ENCODE measurements around the gene CPA2.

Gene CPA2

DNA sequence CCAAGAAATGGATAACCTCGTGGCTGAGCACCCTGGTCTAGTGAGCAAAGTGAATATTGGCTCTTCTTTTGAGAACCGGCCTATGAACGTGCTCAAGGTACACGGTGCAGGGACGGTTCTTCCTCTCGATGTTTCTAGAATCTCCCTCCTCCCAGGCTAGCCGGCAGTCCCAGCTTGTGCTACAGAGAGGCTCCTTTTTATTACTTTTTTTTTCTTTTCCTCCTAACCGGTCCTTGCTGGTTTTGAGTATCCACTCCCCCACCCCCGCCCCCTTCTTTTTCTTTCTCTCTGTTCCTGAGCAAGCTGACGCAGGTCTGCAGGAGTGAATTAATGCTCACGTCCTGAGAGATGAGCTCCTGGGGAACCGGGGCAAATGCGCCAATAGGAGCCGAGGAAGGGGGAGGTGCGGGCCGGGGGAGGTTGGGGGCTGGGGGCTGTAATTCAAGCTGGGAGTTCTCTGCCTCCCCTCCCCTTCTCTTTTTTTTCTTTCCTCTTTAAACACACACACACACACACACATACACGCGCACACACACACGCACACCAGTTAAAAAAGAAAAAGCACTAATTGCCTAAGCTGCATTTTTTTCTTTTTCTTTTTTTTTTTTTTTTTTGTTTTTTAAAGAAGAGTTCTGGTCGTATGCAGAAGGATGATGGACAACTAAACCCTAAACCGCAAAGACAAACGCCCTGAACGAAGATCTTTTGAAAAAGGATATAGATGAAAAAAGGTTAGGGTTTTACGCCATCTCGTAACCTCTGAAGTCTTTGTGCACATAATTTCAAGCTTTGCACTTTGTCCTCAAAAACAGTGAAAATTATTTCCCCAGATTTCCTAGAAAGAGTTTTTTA, 6.6 kb downstream of the CPA2 start:
- Histone ChIP-seq H4K91ac (ENCODE audit: low read depth, low read length, poor library complexity) (no peak overlapping the region), H3K9ac (ENCODE audit: low read depth, low read length, poor library complexity) (no peak overlapping the region), H2BK120ac (ENCODE audit: low read depth, low read length) (peak overlapping the region; percentile 88), H3K9me3 (replicated peaks in 1 of 2; ENCODE audit: control insufficient read depth in 2 of 2, insufficient read depth in 1 of 2, low read depth in 1 of 2, low read length in 2 of 2) (peaks cover 2 to 24% of the 10 kb centered on the region in 2 donors), H2AK5ac (ENCODE audit: low read depth, low read length) (no peak overlapping the region), H3K79me1 (ENCODE audit: low read depth, low read length) (no peaks in the 10 kb centered on the region), H3K14ac (ENCODE audit: low read length) (no peak overlapping the region), H3K4me2 (ENCODE audit: insufficient read depth, low read length, poor library complexity, severe bottlenecking) (no peak overlapping the region), H3K4ac (ENCODE audit: low read length) (no peak overlapping the region), H2BK5ac (ENCODE audit: low read length) (peak overlapping the region; percentile 93), H3K27ac (replicated peaks; ENCODE audit: low read length) (peak overlapping the region; percentile 98), H3K27me3 (ENCODE audit: control insufficient read depth in 3 of 3, insufficient read depth in 3 of 3, low read depth in 1 of 3, low read length in 3 of 3) (no peaks in the 10 kb centered on the region), H4K8ac (ENCODE audit: low read depth, low read length) (no peak overlapping the region), H3K23ac (ENCODE audit: low read depth, low read length, poor library complexity) (no peak overlapping the region), H3K18ac (ENCODE audit: low read length) (peak overlapping the region; percentile 95), H3K4me1 (ENCODE audit: control insufficient read depth in 2 of 2, insufficient read depth in 1 of 2, low read depth in 1 of 2, low read length in 2 of 2) (peaks cover 22 to 26% of the 10 kb centered on the region in 2 donors), H3K36me3 (replicated peaks in 1 of 2; ENCODE audit: control insufficient read depth in 2 of 2, insufficient read depth in 2 of 2, low read length in 2 of 2) (no peaks in the 10 kb centered on the region), H2BK15ac (ENCODE audit: low read length) (no peak overlapping the region), H3K4me3 (ENCODE audit: low read length in 2 of 2) (peak overlapping the region in 1 of 2 donors; percentile 13), H2AFZ (ENCODE audit: low read length) (peak overlapping the region; percentile 61), H2BK12ac (ENCODE audit: low read length) (no peak overlapping the region)
- peak; percentile 95 for DNase-seq (ENCODE audit: low spot score)
- WGBS, 2 donors (ENCODE audit: extremely low coverage in 2 of 2, insufficient read length in 2 of 2, insufficient replicate concordance in 1 of 2) = no CpG with 5 or more reads among the region's 25 CpGs

DNA sequence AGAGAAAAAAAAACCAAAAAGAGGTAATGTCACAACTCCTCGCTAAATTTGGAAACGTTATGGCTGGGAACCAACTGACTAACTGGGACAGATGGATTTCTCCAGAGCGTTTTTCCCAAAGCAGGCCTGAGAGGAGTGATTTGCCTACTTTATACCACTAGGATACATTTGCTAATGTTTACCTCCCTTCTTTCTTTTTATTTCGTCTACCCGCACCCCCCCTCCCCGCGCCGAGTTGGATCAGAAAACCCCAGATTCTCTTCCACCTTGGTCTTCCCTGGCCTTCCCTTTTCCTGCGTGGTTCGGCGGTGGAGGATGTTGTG, 7.2 kb downstream of the CPA2 start:
- Histone ChIP-seq H3K79me1 (ENCODE audit: low read depth, low read length) (no peaks in the 10 kb centered on the region), H2BK12ac (ENCODE audit: low read length) (no peak overlapping the region), H3K14ac (ENCODE audit: low read length) (no peak overlapping the region), H4K8ac (ENCODE audit: low read depth, low read length) (no peak overlapping the region), H3K18ac (ENCODE audit: low read length) (no peak overlapping the region), H3K27me3 (ENCODE audit: control insufficient read depth in 3 of 3, insufficient read depth in 3 of 3, low read depth in 1 of 3, low read length in 3 of 3) (no peaks in the 10 kb centered on the region), H2BK120ac (ENCODE audit: low read depth, low read length) (no peak overlapping the region), H3K23ac (ENCODE audit: low read depth, low read length, poor library complexity) (no peak overlapping the region), H3K27ac (replicated peaks; ENCODE audit: low read length) (peak overlapping the region; percentile 89), H3K36me3 (replicated peaks in 1 of 2; ENCODE audit: control insufficient read depth in 2 of 2, insufficient read depth in 2 of 2, low read length in 2 of 2) (no peaks in the 10 kb centered on the region), H2BK15ac (ENCODE audit: low read length) (no peak overlapping the region), H3K4me3 (ENCODE audit: low read length in 2 of 2) (peak overlapping the region in 1 of 2 donors; percentile 13), H3K4me1 (ENCODE audit: control insufficient read depth in 2 of 2, insufficient read depth in 1 of 2, low read depth in 1 of 2, low read length in 2 of 2) (peaks cover 22 to 26% of the 10 kb centered on the region in 2 donors), H3K4me2 (ENCODE audit: insufficient read depth, low read length, poor library complexity, severe bottlenecking) (no peak overlapping the region), H2BK5ac (ENCODE audit: low read length) (peak overlapping the region; percentile 80), H2AK5ac (ENCODE audit: low read depth, low read length) (no peak overlapping the region), H3K9me3 (replicated peaks in 1 of 2; ENCODE audit: control insufficient read depth in 2 of 2, insufficient read depth in 1 of 2, low read depth in 1 of 2, low read length in 2 of 2) (peaks cover 2 to 24% of the 10 kb centered on the region in 2 donors), H2AFZ (ENCODE audit: low read length) (peak overlapping the region; percentile 30), H3K4ac (ENCODE audit: low read length) (no peak overlapping the region), H3K9ac (ENCODE audit: low read depth, low read length, poor library complexity) (no peak overlapping the region), H4K91ac (ENCODE audit: low read depth, low read length, poor library complexity) (peak overlapping the region; percentile 30)
- no peak for DNase-seq (ENCODE audit: low spot score)
- no CpG with 5 or more reads among the region's 11 CpGs for WGBS, 2 donors (ENCODE audit: extremely low coverage in 2 of 2, insufficient read length in 2 of 2, insufficient replicate concordance in 1 of 2)

DNA sequence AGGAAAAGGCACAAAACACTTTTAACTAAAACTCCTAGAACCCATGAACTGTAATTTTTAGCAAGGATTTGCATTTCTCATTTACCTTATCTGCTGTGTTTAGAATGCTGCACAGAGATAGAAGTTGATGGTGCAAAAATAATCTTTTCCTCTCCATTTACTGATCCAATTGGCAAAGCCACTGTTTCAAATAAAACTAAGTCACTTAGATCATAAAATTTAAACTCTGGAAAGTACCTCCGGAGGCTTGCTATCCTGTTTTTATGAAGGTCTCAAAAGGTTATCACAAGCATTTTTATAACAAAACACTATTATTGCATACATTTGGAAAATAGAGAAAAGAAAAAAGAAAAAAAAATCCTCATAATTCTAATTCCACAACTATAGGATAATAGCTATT, 7.6 kb downstream of the CPA2 start:
- H4K8ac ChIP-seq (ENCODE audit: low read depth, low read length) = no peak overlapping the region
- no peak overlapping the region for H3K23ac ChIP-seq (ENCODE audit: low read depth, low read length, poor library complexity)
- H2AFZ ChIP-seq (ENCODE audit: low read length) = no peak overlapping the region
- H4K91ac ChIP-seq (ENCODE audit: low read depth, low read length, poor library complexity) = no peak overlapping the region
- no peak overlapping the region for H3K4me3 ChIP-seq (ENCODE audit: low read length in 2 of 2)
- no peak overlapping the region for H2AK5ac ChIP-seq (ENCODE audit: low read depth, low read length)
- H2BK120ac ChIP-seq (ENCODE audit: low read depth, low read length) = no peak overlapping the region
- DNase-seq (ENCODE audit: low spot score) = no peak
- H2BK12ac ChIP-seq (ENCODE audit: low read length) = no peak overlapping the region
- H2BK5ac ChIP-seq (ENCODE audit: low read length) = no peak overlapping the region
- peaks cover 2 to 24% of the 10 kb centered on the region in 2 donors for H3K9me3 ChIP-seq (replicated peaks in 1 of 2; ENCODE audit: control insufficient read depth in 2 of 2, insufficient read depth in 1 of 2, low read depth in 1 of 2, low read length in 2 of 2)
- no peaks in the 10 kb centered on the region for H3K79me1 ChIP-seq (ENCODE audit: low read depth, low read length)
- no peak overlapping the region for H3K18ac ChIP-seq (ENCODE audit: low read length)
- no CpG with 5 or more reads among the region's 1 CpG for WGBS, 2 donors (ENCODE audit: extremely low coverage in 2 of 2, insufficient read length in 2 of 2, insufficient replicate concordance in 1 of 2)
- no peak overlapping the region for H3K4ac ChIP-seq (ENCODE audit: low read length)
- peaks cover 22 to 26% of the 10 kb centered on the region in 2 donors for H3K4me1 ChIP-seq (ENCODE audit: control insufficient read depth in 2 of 2, insufficient read depth in 1 of 2, low read depth in 1 of 2, low read length in 2 of 2)
- no peaks in the 10 kb centered on the region for H3K27me3 ChIP-seq (ENCODE audit: control insufficient read depth in 3 of 3, insufficient read depth in 3 of 3, low read depth in 1 of 3, low read length in 3 of 3)
- H3K27ac ChIP-seq (replicated peaks; ENCODE audit: low read length) = peak overlapping the region; percentile 89
- H3K4me2 ChIP-seq (ENCODE audit: insufficient read depth, low read length, poor library complexity, severe bottlenecking) = no peak overlapping the region
- no peak overlapping the region for H3K9ac ChIP-seq (ENCODE audit: low read depth, low read length, poor library complexity)
- H3K36me3 ChIP-seq (replicated peaks in 1 of 2; ENCODE audit: control insufficient read depth in 2 of 2, insufficient read depth in 2 of 2, low read length in 2 of 2) = no peaks in the 10 kb centered on the region
- no peak overlapping the region for H2BK15ac ChIP-seq (ENCODE audit: low read length)
- no peak overlapping the region for H3K14ac ChIP-seq (ENCODE audit: low read length)

DNA sequence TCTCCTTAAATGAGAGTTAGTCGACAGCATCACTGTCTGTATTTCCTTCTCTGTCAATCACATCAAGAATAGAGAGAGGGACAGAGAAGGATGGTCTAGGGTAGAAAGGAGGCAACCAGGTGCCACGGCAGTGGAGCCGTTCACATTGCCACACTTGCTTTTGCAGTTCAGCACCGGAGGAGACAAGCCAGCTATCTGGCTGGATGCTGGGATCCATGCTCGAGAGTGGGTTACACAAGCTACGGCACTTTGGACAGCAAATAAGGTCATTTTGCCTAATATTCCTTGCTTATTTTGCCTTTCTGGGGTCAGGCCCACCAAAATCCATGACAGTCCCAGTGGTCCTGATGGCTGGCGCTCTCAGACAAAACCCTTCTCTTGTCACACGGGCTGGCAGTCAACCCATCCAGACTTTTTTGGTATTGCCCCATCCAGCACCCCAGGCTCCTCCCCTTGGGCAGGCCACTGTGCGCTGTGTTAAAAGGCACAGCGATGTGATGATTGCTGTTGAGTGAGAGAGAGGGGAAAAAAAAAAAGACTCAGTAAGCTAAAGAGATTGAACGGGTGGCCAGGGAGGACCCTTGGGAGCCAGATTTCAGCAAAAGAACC, 8.4 kb downstream of the CPA2 start:
- H2AFZ ChIP-seq (ENCODE audit: low read length) = peak overlapping the region; percentile 7

More for the DNA sequence above, 8.4 kb downstream of the CPA2 start:
- Histone ChIP-seq H3K4me2 (ENCODE audit: insufficient read depth, low read length, poor library complexity, severe bottlenecking) (no peak overlapping the region), H3K27ac (replicated peaks; ENCODE audit: low read length) (peak overlapping the region; percentile 48), H4K8ac (ENCODE audit: low read depth, low read length) (no peak overlapping the region), H2BK12ac (ENCODE audit: low read length) (no peak overlapping the region), H3K4me3 (ENCODE audit: low read length in 2 of 2) (no peak overlapping the region), H2AK5ac (ENCODE audit: low read depth, low read length) (no peak overlapping the region), H3K9ac (ENCODE audit: low read depth, low read length, poor library complexity) (no peak overlapping the region), H2BK15ac (ENCODE audit: low read length) (no peak overlapping the region), H2BK5ac (ENCODE audit: low read length) (no peak overlapping the region), H2BK120ac (ENCODE audit: low read depth, low read length) (peak overlapping the region; percentile 7), H3K79me1 (ENCODE audit: low read depth, low read length) (no peaks in the 10 kb centered on the region), H3K23ac (ENCODE audit: low read depth, low read length, poor library complexity) (no peak overlapping the region), H3K27me3 (ENCODE audit: control insufficient read depth in 3 of 3, insufficient read depth in 3 of 3, low read depth in 1 of 3, low read length in 3 of 3) (no peaks in the 10 kb centered on the region), H3K9me3 (replicated peaks in 1 of 2; ENCODE audit: control insufficient read depth in 2 of 2, insufficient read depth in 1 of 2, low read depth in 1 of 2, low read length in 2 of 2) (peaks cover 2 to 24% of the 10 kb centered on the region in 2 donors), H3K4me1 (ENCODE audit: control insufficient read depth in 2 of 2, insufficient read depth in 1 of 2, low read depth in 1 of 2, low read length in 2 of 2) (peaks cover 22 to 26% of the 10 kb centered on the region in 2 donors), H4K91ac (ENCODE audit: low read depth, low read length, poor library complexity) (no peak overlapping the region), H3K36me3 (replicated peaks in 1 of 2; ENCODE audit: control insufficient read depth in 2 of 2, insufficient read depth in 2 of 2, low read length in 2 of 2) (no peaks in the 10 kb centered on the region), H3K18ac (ENCODE audit: low read length) (peak overlapping the region; percentile 22), H3K4ac (ENCODE audit: low read length) (no peak overlapping the region), H3K14ac (ENCODE audit: low read length) (no peak overlapping the region)
- no CpG with 5 or more reads among the region's 11 CpGs for WGBS, 2 donors (ENCODE audit: extremely low coverage in 2 of 2, insufficient read length in 2 of 2, insufficient replicate concordance in 1 of 2)
- DNase-seq (ENCODE audit: low spot score) = no peak
